ENCODE measurements around the gene BLCAP.
"Not testable (repeated sequence)": the region's sequence is repeated elsewhere in the genome, so short reads cannot be mapped to it uniquely, and the experiment has no call there.

The BLCAP gene

DNA sequence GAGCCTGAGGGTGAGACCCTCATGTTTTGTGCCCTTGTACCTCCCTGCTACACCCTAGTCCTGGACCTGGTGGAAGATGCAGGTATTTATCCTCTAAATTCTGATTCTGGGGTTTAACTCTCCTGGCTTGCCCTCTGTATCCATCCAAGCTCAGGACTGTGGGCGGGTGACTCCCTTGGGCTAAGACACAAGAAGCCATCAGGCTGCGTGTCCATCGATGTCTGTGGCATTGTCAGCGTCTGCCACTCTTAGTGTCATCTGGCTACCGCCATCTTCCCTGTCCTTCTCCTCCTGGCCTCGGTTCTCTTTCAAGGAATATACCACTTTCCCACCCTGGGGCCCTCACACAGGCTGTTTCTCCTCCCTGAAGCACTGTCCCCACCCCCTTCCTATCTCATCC, 28.9 kb upstream of the BLCAP start:
- no peak for DNase-seq (ENCODE audit: low read depth)

DNA sequence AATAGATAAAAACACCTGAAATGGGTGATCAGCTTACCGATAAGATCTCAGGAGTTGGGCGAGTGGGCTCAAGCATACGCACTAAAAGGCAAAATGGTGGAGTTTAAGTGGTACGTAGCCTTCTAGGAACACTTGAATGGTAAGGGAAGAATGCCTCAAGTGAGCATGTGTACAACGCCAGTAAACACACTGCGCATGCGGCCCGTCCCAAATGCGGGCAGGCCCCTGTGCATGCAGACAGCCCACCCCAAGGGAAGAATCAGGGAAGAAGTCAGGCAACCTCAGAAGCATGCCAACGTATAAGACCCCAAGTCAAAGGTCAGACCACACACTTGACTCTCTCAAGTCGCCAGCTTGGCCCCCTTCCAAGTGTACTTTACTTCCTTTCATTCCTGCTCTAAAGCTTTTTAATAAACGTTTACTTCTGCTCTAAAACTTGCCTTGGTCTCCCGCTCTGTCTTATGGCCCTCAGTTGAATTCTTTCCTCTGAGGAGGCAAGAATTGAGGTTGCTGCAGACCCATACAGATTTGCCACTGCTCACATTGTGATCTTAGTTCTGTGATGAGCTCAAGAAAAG, 27.1 kb upstream of the BLCAP start:
- not testable (repeated sequence) for DNase-seq (ENCODE audit: low read depth)

DNA sequence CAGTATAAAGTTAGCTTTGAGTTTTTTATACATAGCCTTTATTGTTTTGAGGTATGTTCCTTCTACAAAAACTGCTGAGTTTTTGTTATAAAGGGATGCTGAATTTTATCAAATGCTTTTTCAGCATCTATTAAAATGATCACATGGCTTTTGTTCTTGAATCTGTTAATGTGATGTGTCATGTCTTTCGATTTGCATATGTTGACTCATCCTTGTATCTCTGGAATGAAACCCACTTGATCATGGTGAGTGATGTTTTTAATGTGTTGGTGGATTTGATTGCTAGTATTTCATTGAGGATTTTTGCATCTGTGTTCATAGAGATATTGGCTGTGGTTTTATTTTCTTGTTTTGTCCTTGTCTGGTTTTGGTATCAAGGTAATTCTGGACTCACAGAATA, 24.7 kb upstream of the BLCAP start:
- DNase-seq (ENCODE audit: low read depth), result peak; percentile 54

DNA sequence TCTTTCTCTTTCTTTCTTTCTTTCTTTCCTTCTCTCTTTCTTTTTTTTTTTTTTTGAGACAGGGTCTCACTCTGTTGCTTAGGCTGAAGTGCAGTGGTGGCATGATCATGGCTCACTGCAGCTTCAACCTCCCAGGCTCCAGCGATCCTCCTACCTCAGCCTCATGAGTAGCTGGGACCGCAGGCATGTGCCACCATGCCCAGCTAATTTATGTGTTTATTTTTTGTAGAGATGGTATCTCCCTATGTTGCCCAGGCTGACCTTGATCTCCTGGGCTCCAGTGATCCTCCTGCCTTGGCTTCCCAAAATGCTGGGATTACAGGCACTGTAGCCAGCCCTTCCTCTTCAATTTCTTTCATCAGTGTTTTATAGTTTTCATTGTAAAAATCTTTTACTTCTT, 24.0 kb upstream of the BLCAP start:
- DNase-seq (ENCODE audit: low read depth), result not testable (repeated sequence)

DNA sequence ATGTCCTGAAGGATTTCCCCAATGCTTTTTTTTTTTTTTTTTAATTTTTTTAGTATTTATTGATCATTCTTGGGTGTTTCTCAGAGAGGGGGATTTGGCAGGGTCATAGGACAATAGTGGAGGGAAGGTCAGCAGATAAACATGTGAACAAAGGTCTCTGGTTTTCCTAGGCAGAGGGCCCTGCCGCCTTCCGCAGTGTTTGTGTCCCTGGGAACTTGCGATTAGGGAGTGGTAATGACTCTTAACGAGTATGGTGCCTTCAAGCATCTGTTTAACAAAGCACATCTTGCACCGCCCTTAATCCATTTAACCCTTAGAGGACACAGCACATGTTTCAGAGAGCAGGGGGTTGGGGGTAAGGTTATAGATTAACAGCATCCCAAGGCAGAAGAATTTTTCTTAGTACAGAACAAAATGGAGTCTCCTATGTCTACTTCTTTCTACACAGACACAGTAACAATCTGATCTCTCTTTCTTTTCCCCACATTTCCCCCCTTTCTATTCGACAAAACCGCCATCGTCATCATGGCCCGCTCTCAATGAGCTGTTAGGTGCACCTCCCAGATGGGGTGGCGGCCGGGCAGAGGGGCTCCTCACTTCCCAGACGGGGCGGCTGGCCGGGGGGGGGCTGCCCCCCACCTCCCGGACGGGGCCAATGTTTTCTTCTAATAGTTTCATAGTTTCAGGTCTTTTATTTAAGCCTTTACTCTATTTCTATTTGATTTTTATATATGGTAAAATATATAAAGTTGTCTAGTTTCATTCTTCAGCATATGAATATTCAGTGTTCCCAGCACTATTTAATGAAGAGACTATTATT, 22.6 kb upstream of the BLCAP start:
- DNase-seq (ENCODE audit: low read depth), result not testable (repeated sequence)

DNA sequence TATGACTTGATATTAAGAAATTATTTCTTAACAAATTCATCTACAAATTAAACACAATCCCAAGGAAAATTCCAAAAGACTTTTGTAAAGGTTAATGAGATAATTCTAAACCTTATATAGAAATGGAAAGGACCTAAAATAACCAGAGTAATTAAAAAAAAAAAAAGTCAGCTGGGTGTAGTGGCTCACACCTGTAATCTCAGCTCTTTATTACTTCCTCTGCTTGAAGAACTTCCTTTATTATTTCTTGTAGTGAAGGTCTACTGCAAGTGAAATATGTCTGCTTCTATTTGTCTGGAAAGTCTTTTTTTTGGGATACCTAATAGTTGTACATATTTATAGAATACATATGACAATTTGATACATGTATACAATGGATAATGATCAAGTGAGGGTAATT, 20.2 kb upstream of the BLCAP start:
- DNase-seq (ENCODE audit: low read depth), result no peak

DNA sequence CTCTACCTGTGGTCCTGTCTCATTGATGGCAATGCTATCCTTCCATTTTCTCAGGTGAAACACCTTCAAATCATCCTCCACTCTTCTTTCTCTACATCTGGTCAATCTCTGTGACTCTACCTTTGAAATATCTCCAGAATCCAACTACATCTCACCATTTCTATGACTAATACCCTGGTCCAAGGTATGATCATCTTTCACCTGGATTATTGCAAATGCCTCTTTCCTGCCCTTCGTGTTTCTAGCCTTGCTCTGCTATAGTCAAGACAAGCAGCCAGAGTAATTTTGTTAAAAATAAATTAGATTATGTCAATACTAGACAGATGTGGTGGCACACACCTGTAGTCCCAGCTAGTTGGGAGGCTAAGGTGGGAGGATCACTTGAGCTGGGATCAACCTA, 17.8 kb upstream of the BLCAP start:
- no peak for DNase-seq (ENCODE audit: low read depth)

DNA sequence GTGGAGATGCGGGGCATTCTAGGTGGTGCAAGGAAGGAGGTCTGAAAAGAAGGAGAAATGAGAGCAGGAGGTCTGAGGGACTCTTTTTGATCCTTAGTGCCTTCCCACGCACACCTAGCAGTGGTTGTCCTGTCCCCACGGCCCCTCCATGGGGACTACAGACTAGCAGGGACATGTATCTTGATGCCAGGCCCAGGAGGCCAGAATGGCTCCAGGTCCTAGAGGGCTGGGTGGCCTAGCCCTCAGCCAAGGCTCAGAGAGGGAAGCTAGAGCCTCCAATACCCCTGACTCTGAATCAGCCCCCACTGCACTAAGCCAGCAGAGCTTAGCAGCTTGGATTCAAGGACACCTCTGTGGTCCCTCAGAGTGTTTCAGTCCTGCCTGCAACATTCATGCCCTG, 16.7 kb upstream of the BLCAP start:
- DNase-seq (ENCODE audit: low read depth), result no peak

DNA sequence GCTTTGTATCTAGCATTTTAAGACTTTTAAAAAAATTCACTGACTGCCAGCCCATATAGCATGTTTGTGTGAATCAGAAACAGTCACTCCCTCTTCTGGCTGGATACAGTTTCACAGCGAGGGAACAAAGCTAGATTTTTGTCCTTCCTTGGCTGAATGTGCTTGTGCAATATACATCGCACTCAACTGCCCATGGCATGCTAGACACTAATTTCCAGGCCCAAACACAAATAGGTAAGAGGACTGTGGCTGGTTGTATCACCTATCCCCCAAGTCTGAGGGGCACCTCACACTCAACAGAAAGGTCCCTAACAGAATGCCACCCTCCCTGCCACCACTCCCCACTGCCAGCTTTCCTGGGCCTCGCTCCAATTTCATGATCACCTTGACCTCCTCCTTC, 16.2 kb upstream of the BLCAP start:
- DNase-seq (ENCODE audit: low read depth), result peak; percentile 44

DNA sequence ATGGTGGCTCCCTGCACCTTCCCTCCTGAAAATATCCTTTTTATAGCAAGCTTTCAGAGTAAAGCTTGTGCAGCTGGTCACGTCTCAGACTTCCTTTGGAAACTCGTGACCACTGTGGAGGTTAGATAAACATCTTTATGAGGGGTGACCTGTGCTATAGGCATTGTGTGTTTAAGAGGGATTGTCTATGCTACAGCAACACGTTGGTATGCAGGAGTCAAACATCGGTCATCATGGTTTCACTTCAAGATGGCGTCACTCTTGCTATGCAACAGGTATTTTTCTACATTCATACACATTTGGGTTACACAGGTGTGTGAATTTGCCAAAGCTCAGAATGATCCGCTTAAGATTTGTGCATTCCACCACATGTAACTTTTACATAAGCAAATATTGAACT, 14.6 kb upstream of the BLCAP start:
- DNase-seq (ENCODE audit: low read depth), result no peak

DNA sequence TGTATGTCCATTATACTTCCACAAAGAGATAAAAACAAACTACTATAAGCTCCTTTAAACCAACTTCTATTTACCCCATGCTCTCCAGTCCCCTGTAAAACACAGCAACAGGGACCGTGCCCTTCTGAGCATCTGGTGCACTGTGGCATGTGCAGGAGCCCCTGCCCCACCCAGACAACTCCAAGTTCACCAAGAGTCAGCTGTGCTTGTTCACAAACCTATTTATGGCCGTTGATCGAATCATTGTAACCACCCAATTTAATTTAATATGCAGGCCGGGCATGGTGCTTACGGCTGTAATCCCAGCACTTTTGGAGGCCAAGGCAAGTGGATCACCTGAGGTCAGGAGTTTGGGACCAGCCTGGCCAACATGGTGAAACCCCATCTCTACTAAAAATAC, 13.7 kb upstream of the BLCAP start:
- no peak for DNase-seq (ENCODE audit: low read depth)

DNA sequence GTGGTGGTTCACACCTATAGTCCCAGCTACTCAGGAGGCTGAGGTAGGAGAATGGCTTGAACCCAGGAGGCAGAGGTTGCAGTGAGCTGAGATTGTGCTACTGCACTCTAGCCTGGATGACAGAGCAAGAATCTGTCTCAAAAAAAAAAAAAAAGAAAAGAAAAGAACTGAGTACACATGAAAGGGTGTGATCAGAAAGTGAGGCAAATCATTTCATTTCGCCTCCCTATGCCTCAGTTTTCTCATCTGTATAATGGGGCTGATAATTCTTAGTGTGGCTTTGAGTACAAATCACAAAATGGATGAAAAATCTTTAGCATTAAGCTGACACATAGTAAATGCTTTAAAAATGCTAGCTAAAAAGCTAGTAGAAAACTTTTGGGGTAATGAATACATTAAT, 13.2 kb upstream of the BLCAP start:
- not testable (repeated sequence) for DNase-seq (ENCODE audit: low read depth)

DNA sequence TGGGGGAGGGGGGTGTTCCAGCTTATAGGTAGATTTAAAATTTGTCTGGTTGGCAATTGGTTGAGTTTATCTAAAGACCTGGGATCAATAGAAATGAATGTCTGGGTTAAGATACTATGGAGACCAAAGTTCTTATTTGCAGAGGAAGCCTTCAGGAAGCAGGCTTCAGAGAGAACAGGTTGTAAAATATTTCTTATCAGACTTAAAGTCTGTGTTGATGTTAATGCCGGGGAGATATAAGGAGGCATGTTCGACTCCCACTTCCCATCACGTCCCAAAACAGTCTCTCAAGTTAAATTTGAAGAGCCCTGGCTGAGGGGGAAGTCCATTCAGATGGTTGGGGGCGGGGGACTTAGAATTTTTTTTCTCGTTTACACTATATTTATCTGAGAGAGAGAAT, 12.3 kb upstream of the BLCAP start:
- no peak for DNase-seq (ENCODE audit: low read depth)

DNA sequence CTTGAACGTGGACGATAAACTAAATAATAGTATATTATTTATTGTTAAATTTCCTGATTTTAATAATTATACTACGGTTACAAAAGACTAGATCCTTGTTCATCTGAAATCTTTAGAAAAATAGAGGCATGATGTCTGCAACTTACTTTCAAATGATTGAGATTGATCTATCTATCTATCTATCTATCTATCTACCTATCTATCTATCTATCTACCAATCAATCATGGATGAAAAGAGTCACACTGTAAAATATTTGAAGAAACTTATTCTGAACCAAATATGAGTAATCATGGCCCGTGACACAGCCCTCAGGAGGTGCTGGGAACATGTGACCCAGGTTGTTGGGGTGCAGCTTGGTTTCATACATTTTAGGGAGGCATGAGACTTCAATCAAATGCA, 11.7 kb upstream of the BLCAP start:
- no peak for DNase-seq (ENCODE audit: low read depth)

DNA sequence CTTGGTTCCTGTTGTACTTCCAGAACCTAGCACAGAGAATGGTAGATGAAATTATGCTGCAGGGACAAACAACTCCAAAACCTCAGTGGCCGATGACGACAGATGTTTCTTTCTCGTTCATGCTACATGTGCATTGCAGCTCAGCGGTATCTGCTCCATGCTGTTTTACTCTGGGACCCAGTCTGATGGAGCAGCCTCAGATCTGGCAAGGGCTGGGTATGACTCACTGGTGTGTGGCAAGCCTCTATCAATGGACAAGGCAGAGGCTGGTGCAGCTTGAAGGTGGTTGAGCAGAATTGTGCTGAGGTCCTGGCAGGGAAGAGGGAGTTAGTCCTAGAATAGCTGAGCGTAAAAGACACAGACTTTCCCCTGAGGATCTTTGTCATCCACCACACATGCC, 10.3 kb upstream of the BLCAP start:
- DNase-seq (ENCODE audit: low read depth), result peak; percentile 87

DNA sequence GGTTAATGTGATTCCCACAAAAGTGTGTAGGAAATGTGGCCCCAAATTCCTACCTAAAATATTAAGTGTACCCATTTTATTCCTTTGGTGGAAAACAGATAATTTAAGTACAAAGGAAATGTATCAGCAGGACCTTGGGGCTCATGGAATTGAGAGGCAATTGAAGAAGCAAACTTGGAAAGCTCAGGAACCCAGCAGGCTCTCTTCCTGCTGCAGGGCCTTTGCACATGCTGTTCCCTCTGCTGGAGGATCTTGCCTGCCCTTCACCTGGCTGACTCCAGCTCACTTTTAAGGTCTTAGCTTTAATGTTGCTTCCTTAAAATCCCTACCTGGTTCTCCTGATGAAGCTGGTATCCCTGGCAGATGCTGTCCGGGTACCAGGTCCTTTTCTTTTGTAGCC, 9.8 kb upstream of the BLCAP start:
- DNase-seq (ENCODE audit: low read depth), result no peak

DNA sequence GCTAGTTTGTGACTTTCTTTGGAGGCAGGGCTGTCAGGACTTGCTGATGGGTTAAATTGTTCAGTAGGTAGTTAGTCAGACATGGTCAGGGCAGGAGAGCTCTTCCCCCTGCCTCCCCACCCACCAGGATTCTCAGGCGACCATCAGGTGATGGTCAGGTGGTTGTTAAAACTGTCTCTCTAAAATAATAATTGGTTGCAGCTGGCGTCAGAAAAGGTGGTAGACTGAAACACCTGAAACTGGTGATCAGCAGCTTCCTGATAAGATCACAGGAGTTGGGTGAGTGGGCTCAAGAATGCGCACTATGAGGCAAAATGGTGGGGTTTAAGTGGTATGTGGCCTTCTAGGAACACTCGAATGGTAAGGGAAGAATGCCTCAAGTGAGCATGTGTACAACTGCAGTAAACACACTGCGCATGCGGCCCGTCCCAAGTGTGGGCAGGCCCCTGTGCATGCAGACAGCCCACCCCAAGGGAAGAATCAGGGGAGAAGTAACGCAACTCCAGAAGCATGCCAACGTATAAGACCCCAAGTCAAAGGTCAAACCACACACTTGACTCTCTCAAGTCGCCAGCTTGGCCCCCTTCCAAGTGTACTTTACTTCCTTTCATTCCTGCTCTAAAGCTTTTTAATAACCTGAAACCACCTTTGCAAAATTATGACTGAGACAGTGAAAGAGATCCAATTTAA, 7.9 kb upstream of the BLCAP start:
- no peak for DNase-seq (ENCODE audit: low read depth)

DNA sequence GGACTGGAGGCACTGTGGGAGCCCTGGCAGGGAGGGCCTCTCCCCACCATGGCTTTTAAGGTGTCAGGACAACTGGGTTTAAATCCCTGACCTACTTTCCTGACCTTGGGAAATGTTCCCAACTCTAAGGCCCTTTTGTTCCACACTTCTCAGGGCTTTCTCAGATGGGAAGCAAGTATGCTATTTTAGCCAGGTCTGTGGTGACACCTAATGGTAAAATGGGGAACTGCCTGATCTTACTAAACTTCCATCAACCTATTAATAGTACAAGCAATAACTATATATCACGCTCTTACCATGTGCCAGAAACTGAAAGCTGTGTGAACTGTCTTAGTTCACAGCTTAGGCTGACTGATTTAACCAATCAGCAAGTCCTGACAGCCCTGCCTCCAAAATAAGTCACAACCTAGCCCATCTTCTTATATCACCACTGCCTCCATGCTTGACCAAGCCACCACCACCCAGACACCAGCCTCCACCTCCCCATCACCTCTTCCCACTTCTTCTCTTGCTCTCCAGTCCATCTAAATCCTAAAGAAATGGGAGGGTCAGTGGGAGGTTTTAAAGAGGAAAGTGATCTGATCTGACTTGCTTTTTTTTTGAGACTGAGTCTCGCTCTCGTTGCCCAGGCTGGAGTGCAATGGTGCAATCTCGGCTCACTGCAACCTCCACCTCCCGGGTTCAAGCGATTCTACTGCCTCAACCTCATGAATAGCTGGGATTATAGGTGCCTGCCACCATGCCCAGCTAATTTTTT, 6.9 kb upstream of the BLCAP start:
- DNase-seq (ENCODE audit: low read depth), result peak; percentile 76

DNA sequence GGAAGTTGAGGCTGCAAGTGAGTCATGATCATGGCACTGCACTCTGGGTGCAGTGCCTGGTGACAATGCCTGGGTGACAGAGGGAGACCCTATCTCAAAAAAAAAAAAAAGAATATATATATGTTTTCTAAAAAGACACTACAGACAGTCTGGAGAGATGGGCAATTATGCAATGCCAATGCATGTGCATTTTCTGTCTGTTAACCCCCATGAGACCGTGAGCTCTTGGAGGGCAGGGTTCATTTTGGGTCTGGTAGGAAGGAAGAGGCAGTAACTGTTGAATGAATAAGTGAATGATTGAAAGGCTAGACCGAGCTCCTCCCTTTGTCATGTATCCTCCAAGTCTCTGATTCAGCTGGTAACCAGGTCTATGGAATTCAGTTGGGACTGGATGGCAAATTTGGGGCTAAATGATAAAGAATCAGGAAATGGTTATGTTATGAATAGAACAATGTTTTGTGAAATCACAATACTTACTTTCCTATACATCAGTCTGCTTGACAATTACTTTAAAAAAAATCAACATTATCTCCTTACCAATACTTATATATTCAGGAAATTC, 5.6 kb upstream of the BLCAP start:
- DNase-seq (ENCODE audit: low read depth), result no peak

DNA sequence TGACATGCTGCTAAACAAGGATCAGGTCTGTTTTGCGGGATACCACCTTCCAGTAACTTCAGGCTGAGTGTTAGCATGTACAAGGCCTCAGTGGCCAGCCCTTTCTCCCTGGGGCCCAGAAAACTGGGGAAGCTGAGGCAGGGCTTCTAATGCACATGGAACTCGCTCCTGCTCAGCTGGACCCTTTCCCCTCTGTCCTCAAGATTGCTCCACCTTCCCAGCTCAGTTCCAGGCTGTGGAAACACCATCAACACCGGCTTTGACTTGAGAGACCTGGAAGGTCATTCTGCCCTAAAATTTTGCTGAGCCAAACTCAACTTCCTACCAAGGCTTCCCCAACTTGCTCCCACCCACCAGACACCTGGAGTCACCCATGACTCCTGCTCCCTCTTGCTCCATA, 4.2 kb upstream of the BLCAP start:
- no peak for DNase-seq (ENCODE audit: low read depth)

DNA sequence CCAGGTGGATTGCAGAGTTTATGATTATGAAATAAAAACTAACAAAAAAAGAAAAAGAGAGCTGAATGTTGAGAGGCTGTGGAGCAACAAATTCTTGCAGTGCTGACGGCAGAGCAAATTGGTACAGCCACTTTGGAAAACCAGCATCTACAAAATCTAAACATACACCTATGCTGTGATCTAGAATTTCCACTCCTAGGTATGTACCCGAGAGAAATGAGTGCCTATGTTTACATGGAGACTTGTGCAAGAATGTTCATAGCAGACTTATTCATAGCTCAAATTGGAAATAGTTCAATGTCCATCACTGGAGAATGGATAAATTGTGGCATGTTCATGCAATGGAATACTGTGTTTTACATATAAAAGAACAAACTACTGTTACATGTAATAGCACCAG, 3.0 kb upstream of the BLCAP start:
- DNase-seq (ENCODE audit: low read depth), result no peak

DNA sequence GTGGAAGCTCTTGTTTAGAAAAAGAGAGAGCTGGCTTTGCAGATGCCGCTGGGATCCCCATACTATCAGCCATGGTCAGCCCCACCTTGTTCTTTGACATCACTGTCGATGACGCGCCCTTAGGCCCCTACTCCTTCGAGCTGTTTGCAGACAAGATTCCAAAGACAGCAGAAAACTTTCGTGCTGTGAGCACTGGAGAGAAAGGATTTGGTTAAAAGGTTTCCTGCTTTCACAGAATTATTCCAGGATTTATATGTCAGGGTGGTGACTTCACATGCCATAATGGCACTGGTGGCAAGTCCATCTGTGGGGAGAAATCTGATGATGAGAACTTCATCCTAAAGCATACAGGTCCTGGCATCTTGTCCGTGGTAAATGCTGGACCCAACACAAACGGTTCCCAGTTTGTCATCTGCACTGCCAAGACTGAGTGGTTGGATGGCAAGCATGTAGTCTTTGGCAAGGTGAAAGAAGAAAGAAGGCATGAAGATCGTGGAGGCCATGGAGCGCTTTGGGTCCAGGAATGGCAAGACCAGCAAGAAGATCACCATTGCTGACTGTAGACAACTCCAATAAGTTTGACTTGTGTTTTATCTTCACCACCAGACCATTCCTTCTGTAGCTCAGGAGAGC, 2.4 kb upstream of the BLCAP start:
- no peak for DNase-seq (ENCODE audit: low read depth)

All from amniotic epithelial cell (primary cell).